Measurements from ENCODE around the gene TPPP.
A peak's percentile ranks its signal among the peaks of the same experiment; 100 is the strongest.

TPPP gene

GRCh38 chr5:661891-662750 lies 31.0 kb downstream of the TPPP start:
- TF ChIP-seq, protein P1, sequence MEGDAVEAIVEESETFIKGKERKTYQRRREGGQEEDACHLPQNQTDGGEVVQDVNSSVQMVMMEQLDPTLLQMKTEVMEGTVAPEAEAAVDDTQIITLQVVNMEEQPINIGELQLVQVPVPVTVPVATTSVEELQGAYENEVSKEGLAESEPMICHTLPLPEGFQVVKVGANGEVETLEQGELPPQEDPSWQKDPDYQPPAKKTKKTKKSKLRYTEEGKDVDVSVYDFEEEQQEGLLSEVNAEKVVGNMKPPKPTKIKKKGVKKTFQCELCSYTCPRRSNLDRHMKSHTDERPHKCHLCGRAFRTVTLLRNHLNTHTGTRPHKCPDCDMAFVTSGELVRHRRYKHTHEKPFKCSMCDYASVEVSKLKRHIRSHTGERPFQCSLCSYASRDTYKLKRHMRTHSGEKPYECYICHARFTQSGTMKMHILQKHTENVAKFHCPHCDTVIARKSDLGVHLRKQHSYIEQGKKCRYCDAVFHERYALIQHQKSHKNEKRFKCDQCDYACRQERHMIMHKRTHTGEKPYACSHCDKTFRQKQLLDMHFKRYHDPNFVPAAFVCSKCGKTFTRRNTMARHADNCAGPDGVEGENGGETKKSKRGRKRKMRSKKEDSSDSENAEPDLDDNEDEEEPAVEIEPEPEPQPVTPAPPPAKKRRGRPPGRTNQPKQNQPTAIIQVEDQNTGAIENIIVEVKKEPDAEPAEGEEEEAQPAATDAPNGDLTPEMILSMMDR (IDR thresholded peaks at IDR 0.05; ENCODE audit: insufficient read depth, low read length, missing control alignments), result no peak
- POLR2A ChIA-PET, result no interaction called here
- CTCF ChIA-PET, result no interaction called here
- no peak for DNase-seq (ENCODE audit: low read depth, low spot score)
- H3K4me3 ChIP-seq (ENCODE audit: low read depth, low read length), result no peak overlapping the region

- no peak overlapping the region for H3K4me3 ChIP-seq (ENCODE audit: low read depth, low read length)
- ChIA-PET CTCF (interaction anchor here (5.5 kb wide), 1 partner anchor 10 kb away, joined by 58 read pairs; no protein-coding TSS in a partner anchor), POLR2A (no interaction called here)
- no peak for DNase-seq (ENCODE audit: low read depth, low spot score)
- TF ChIP-seq, protein P1 (IDR thresholded peaks at IDR 0.05; ENCODE audit: insufficient read depth, low read length, missing control alignments), result no peak
Observed at GRCh38 chr5:660491-661030, 32.6 kb downstream of the TPPP start.

GRCh38 chr5:659496-660263 lies 33.5 kb downstream of the TPPP start:
- DNase-seq (ENCODE audit: low read depth, low spot score), result no peak
- ChIA-PET POLR2A (no interaction called here), CTCF (interaction anchor here (5.5 kb wide), 1 partner anchor 11 kb away, joined by 58 read pairs; no protein-coding TSS in a partner anchor)
- TF ChIP-seq, protein P1 (IDR thresholded peaks at IDR 0.05; ENCODE audit: insufficient read depth, low read length, missing control alignments), result no peak
- H3K4me3 ChIP-seq (ENCODE audit: low read depth, low read length), result no peak overlapping the region

- ChIA-PET CTCF (interaction anchor here (5.5 kb wide), 1 partner anchor 12 kb away, joined by 58 read pairs; no protein-coding TSS in a partner anchor), POLR2A (no interaction called here)
- H3K4me3 ChIP-seq (ENCODE audit: low read depth, low read length), result no peak overlapping the region
- DNase-seq (ENCODE audit: low read depth, low spot score), result no peak
- TF ChIP-seq, protein P1 (IDR thresholded peaks at IDR 0.05; ENCODE audit: insufficient read depth, low read length, missing control alignments), result no peak
Observed at GRCh38 chr5:658103-658502, 35.0 kb downstream of the TPPP start.

DNA sequence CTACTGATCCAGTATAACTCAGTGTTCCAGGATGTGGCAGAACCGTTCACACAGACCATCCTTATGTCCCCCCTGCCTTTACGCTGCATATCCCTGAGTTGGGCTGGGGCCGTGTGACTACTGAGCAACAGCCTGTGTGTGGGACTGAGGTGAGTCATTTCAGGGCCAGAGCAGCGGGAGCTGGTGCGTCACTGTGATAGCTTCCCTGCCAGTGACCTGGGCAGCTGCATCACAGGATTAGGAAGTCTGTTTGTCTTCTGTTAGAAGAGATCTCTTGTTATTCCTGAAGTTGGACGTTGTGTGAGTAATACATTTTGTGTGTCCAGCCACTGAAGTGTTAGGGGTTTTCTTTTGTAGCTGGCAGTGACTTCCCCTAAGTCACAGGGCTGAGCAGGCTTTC lies 35.6 kb downstream of the TPPP start:
- peak; percentile 21 for DNase-seq (ENCODE audit: low read depth, low spot score)
- ChIA-PET CTCF (interaction anchor here (5.5 kb wide), 1 partner anchor 13 kb away, joined by 58 read pairs; no protein-coding TSS in a partner anchor), POLR2A (no interaction called here)
- TF ChIP-seq, protein P1 (IDR thresholded peaks at IDR 0.05; ENCODE audit: insufficient read depth, low read length, missing control alignments), result no peak
- H3K4me3 ChIP-seq (ENCODE audit: low read depth, low read length), result no peak overlapping the region

- DNase-seq (ENCODE audit: low read depth, low spot score), result no peak
- ChIA-PET POLR2A (no interaction called here), CTCF (interaction anchor here (5.5 kb wide), 1 partner anchor 15 kb away, joined by 58 read pairs; no protein-coding TSS in a partner anchor)
- TF ChIP-seq, protein P1 (IDR thresholded peaks at IDR 0.05; ENCODE audit: insufficient read depth, low read length, missing control alignments), result no peak
- H3K4me3 ChIP-seq (ENCODE audit: low read depth, low read length), result no peak overlapping the region
Observed at GRCh38 chr5:655406-655805, 37.7 kb downstream of the TPPP start.
